Panc1 (cell line): Measurements from ENCODE around the gene SPOCK1. TPM values are rescaled to one million over a fixed set of nuclear protein-coding genes. Genes with fewer than 3 reads are reported as not detected.

ENCODE experiments used
- ATAC-seq: fragments of 200-7000 bp; cut with Tn5 transposase; 2 replicates; pipeline ENCODE4 v1.9.1; 2020; ENCODE audit warnings: mild to moderate bottlenecking, moderate library complexity
- BruUV-seq: library from RNA; stranded (reverse); fragments of 400-500 nt; replicated peaks from 2 replicates; lab custom pipeline; 2021; lab: Mats Ljungman, UMichigan
- CTCF ChIA-PET: fragments of 300-600 bp; sonication (Branson Sonifier 250); formaldehyde crosslinking; loops from one replicate; lab custom pipeline; 2022; ENCODE audit warnings: antibody characterized with exemption; lab: Charles Lee
- POLR2A ChIA-PET: fragments of 300-600 bp; sonication (Branson Sonifier 250); formaldehyde crosslinking; loops from one replicate; lab custom pipeline; 2022; ENCODE audit warnings: antibody characterized with exemption; lab: Charles Lee
- DNase-seq: peaks from one replicate; pipeline ENCODE4 v3.0.0-alpha.2; 2010; ENCODE audit warnings: low read depth, low spot score
- H3K27ac ChIP-seq: 2 replicates; pipeline ENCODE4 v1.5.1; 2011; ENCODE audit warnings: mild to moderate bottlenecking, low read length, inconsistent platforms
- H3K27me3 ChIP-seq: fragments of 200-500 bp; sonication (Bioruptor generic); 2 replicates; pipeline ENCODE4 v1.6.0; 2014; ENCODE audit warnings: low read length, inconsistent platforms; ENCODE audit not compliant: control insufficient read depth, insufficient read depth
- H3K36me3 ChIP-seq: fragments of 200-500 bp; sonication (Bioruptor generic); 2 replicates; pipeline ENCODE4 v1.5.1; 2014; ENCODE audit warnings: inconsistent platforms, mild to moderate bottlenecking, low read length, moderate library complexity; ENCODE audit not compliant: control insufficient read depth, insufficient read depth
- H3K4me1 ChIP-seq: 2 replicates; pipeline ENCODE4 v1.5.1; 2011; ENCODE audit warnings: inconsistent platforms, mild to moderate bottlenecking, low read length, moderate library complexity; ENCODE audit not compliant: control insufficient read depth, insufficient read depth
- H3K4me3 ChIP-seq, 2 experiments: 2 replicates each; pipeline ENCODE4 v1.5.1; 2011 to 2012; ENCODE audit warnings: low read depth in 2 of 2, low read length in 2 of 2, mild to moderate bottlenecking in 2 of 2, inconsistent platforms in 1 of 2, moderate library complexity in 1 of 2
- H3K9me3 ChIP-seq: fragments of 200-500 bp; sonication (Bioruptor generic); 2 replicates; pipeline ENCODE4 v1.5.1; 2014; ENCODE audit warnings: low read depth, mild to moderate bottlenecking, inconsistent platforms, low read length, moderate library complexity; ENCODE audit not compliant: control insufficient read depth, insufficient read depth
- CTCF ChIP-seq: fragments of 450-650 bp; IDR thresholded peaks from 2 replicates; pipeline ENCODE4 v1.5.1; 2017; ENCODE audit warnings: mild to moderate bottlenecking
- POLR2AphosphoS5 ChIP-seq: IDR thresholded peaks from 2 replicates; pipeline ENCODE4 v1.6.1; 2012; ENCODE audit warnings: mild to moderate bottlenecking, low read depth, low read length, moderate library complexity
- SIN3A ChIP-seq: IDR thresholded peaks from 2 replicates; pipeline ENCODE4 v1.6.1; 2012; ENCODE audit warnings: low read depth, mild to moderate bottlenecking, low read length, moderate library complexity, borderline replicate concordance; ENCODE audit not compliant: insufficient read depth
- TCF7L2 ChIP-seq: IDR thresholded peaks from 2 replicates; pipeline ENCODE4 v1.6.1; 2011; ENCODE audit warnings: mild to moderate bottlenecking, low read depth, low read length, inconsistent platforms
- in situ Hi-C: cut with HindIII; loops from 2 replicates; pipeline ENCODE4 v1.10.0; 2016; ENCODE audit warnings: low sequenced_read_pairs, low pct_unique_long_range_greater_than_20kb
- intact Hi-C: fragments of 100-400 bp; cut with micrococcal nuclease; formaldehyde crosslinking; loops from one replicate; pipeline ENCODE4 v1.10.0; 2022; ENCODE audit not compliant: unreplicated experiment
- total RNA-seq: library from RNA; stranded (reverse); gene quantifications from one replicate; pipeline ENCODE4 v1.2.1, GENCODE V29; 2021; ENCODE audit not compliant: unreplicated experiment
- TF ChIP-seq, protein P1 (sequence below), 2 experiments: IDR thresholded peaks; 2 replicates each; pipeline ENCODE4 v1.6.1; 2011 to 2012; ENCODE audit warnings: low read depth in 2 of 2, control low read depth in 1 of 2, low read length in 1 of 2, mild to moderate bottlenecking in 1 of 2, moderate library complexity in 1 of 2; ENCODE audit not compliant: insufficient read depth in 1 of 2

SPOCK1 gene
- total RNA-seq, 1 experiment from 2014 or later: 15.6 TPM

DNA sequence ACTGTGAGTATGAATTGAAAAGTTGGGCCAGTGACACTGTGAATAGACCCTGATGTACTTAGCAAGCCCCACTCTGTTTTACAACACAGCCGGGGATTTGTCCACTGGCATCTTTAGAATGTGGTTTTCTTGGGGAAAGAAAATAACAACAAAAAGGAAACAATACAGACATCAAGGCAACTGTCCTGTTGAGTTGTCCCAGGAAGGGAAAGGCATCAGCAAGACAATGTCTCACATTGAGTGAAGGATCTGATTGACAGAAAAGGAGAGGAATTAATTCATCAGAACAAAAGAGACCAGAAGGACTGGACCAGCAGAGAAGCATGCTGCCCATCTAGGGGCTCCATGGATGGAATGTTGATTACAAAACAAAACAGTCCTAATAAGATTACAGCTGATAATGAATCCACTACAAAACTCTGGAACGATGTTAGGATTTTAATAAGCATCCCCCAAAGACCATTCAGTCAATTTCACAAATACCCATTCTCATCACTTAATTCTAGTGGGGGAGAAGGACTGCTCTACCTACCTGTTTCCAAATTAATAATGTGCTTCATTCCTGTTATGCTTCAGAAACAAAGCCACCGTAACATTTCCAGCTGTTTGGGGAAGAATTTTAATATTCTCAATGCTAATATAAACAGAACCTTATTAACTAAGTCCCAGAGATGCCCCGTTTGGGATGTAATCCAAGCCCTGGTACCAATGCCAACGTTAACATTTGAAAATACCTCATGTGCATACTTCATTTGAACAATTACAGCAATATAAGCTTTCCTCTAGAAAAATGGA lies 298.0 kb downstream of the SPOCK1 start:
- Histone ChIP-seq H3K27me3 (peaks cover 2% of the 10 kb centered on the region; the same call in 1 of the 2 replicates), H3K9me3 (no peaks in the 10 kb centered on the region), H3K4me1 (no peaks in the 10 kb centered on the region), H3K27ac (no peak overlapping the region), H3K36me3 (no peaks in the 10 kb centered on the region), H3K4me3 (no peak overlapping the region)
- intact Hi-C loops: no loop called here
- ATAC-seq (no peak), DNase-seq (no peak)
- TF ChIP-seq, protein P1, sequence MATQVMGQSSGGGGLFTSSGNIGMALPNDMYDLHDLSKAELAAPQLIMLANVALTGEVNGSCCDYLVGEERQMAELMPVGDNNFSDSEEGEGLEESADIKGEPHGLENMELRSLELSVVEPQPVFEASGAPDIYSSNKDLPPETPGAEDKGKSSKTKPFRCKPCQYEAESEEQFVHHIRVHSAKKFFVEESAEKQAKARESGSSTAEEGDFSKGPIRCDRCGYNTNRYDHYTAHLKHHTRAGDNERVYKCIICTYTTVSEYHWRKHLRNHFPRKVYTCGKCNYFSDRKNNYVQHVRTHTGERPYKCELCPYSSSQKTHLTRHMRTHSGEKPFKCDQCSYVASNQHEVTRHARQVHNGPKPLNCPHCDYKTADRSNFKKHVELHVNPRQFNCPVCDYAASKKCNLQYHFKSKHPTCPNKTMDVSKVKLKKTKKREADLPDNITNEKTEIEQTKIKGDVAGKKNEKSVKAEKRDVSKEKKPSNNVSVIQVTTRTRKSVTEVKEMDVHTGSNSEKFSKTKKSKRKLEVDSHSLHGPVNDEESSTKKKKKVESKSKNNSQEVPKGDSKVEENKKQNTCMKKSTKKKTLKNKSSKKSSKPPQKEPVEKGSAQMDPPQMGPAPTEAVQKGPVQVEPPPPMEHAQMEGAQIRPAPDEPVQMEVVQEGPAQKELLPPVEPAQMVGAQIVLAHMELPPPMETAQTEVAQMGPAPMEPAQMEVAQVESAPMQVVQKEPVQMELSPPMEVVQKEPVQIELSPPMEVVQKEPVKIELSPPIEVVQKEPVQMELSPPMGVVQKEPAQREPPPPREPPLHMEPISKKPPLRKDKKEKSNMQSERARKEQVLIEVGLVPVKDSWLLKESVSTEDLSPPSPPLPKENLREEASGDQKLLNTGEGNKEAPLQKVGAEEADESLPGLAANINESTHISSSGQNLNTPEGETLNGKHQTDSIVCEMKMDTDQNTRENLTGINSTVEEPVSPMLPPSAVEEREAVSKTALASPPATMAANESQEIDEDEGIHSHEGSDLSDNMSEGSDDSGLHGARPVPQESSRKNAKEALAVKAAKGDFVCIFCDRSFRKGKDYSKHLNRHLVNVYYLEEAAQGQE (IDR thresholded peaks at IDR 0.05; ENCODE audit: insufficient read depth in 1 of 2, low read depth in 2 of 2, low read length in 1 of 2): no peak
- TF ChIP-seq SIN3A (no peak), CTCF (no peak), POLR2AphosphoS5 (no peak), TCF7L2 (no peak)
- POLR2A ChIA-PET: no interaction called here
- no TSS peak for BruUV-seq
- CTCF ChIA-PET: no interaction called here
- in situ Hi-C loops: no loop called here

DNA sequence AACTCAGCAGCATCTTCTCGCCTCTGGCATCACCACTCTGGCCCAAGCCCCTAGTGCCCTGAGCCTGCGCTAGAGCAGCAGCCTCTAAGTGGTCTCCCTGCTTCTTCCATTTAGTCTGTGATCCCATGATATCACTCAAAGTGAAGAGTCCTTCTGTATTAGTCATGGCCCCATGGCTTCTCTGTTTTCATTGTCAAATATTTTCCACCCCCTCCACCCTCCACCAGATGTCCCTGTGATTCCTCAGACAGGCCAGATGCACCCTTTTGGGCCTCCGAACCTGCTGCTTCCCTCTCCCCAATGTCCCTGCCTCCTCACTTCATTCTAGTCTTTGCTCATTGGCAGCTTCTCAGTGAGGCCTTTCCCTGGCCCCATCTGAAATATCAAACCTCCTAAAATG lies 299.2 kb downstream of the SPOCK1 start:
- ChIA-PET POLR2A (no interaction called here), CTCF (interaction anchor here (0.6 kb wide), 1 partner anchor 887 kb away, joined by 13 read pairs; no protein-coding TSS in a partner anchor)
- Histone ChIP-seq H3K9me3 (no peaks in the 10 kb centered on the region), H3K27ac (no peak overlapping the region), H3K27me3 (peaks cover 2% of the 10 kb centered on the region; the same call in 1 of the 2 replicates), H3K36me3 (no peaks in the 10 kb centered on the region), H3K4me3 (no peak overlapping the region), H3K4me1 (no peaks in the 10 kb centered on the region)
- intact Hi-C loops (no loop called here), in situ Hi-C loops (no loop called here)
- DNase-seq: no peak
- TF ChIP-seq, protein P1 (IDR thresholded peaks at IDR 0.05; ENCODE audit: insufficient read depth in 1 of 2, low read depth in 2 of 2, low read length in 1 of 2): no peak
- no peak for TF ChIP-seq CTCF
- no peak for TF ChIP-seq POLR2AphosphoS5
- no peak for TF ChIP-seq TCF7L2
- no peak for TF ChIP-seq SIN3A
- no TSS peak for BruUV-seq
- ATAC-seq: no peak
